Activated B cell treated with CpG ODN at 0.5 μM for 24 hours (primary cell): Measurements from ENCODE around the gene INHBC. TPM values are rescaled to one million over a fixed set of nuclear protein-coding genes. Genes with fewer than 3 reads are reported as not detected.

ENCODE experiments used
- ATAC-seq: fragments of 200-7000 bp; cut with Tn5 transposase; one replicate; pipeline ENCODE4 v1.10.0; 2021; ENCODE audit warnings: low read depth, mild to moderate bottlenecking, moderate library complexity
- CTCF ChIA-PET: fragments of 350-600 bp; sonication (Branson Sonifier 250); formaldehyde crosslinking; loops from one replicate; lab custom pipeline; 2021; ENCODE audit warnings: antibody characterized with exemption; lab: Charles Lee
- POLR2A ChIA-PET: fragments of 350-600 bp; sonication (Branson Sonifier 250); formaldehyde crosslinking; loops from one replicate; lab custom pipeline; 2021; ENCODE audit warnings: antibody characterized with exemption; lab: Charles Lee
- DNase-seq: peaks from one replicate; pipeline ENCODE4 v3.0.0; 2022
- H3K27ac Mint-ChIP-seq: one replicate; pipeline ENCODE4 v1.8.0; 2020; ENCODE audit warnings: mixed read lengths
- H3K27me3 Mint-ChIP-seq: one replicate; pipeline ENCODE4 v1.8.0; 2021; ENCODE audit warnings: mixed read lengths
- H3K36me3 Mint-ChIP-seq: one replicate; pipeline ENCODE4 v1.8.0; 2021; ENCODE audit warnings: low read depth, mixed read lengths
- H3K4me1 Mint-ChIP-seq: one replicate; pipeline ENCODE4 v1.8.0; 2021; ENCODE audit warnings: mixed read lengths
- H3K4me3 Mint-ChIP-seq: one replicate; pipeline ENCODE4 v1.8.0; 2020; ENCODE audit warnings: mild to moderate bottlenecking, mixed read lengths
- H3K9me3 Mint-ChIP-seq: one replicate; pipeline ENCODE4 v1.8.0; 2020; ENCODE audit warnings: mixed read lengths
- CTCF ChIP-seq: fragments of 200-600 bp; IDR thresholded peaks from one replicate; pipeline ENCODE4 v1.8.0; 2022; ENCODE audit warnings: antibody characterized with exemption, mild to moderate bottlenecking
- intact Hi-C: fragments of 100-400 bp; cut with micrococcal nuclease; formaldehyde crosslinking; loops from one replicate; pipeline ENCODE4 v1.15.1; 2024
- total RNA-seq: library from RNA; stranded (reverse); gene quantifications from 2 replicates; pipeline ENCODE4 v1.2.3, GENCODE V29; 2022

Gene INHBC
- total RNA-seq, 1 donor from 2014 or later = not detected

GRCh38 chr12:57475271-57476161 lies 40.9 kb downstream of the INHBC start:
- ATAC-seq (no peak), DNase-seq (no peak)
- H3K9me3 Mint-ChIP-seq = no peaks in the 10 kb centered on the region
- peak overlapping the region; percentile 100 for H3K27ac Mint-ChIP-seq
- no peaks in the 10 kb centered on the region for H3K27me3 Mint-ChIP-seq
- CTCF ChIA-PET = interaction anchor here (1.0 to 7.3 kb wide), 2 partner anchors 15 to 49 kb away, joined by 3 to 74 read pairs; partner anchors contain the start of gene GLI1
- peaks cover 37% of the 10 kb centered on the region for H3K36me3 Mint-ChIP-seq
- TF ChIP-seq CTCF = no peak
- POLR2A ChIA-PET = interaction anchor here (0.6 to 8.3 kb wide), 8 partner anchors 12 to 1300 kb away, joined by 3 to 133 read pairs (median 8); partner anchors contain the start of genes DCTN2, DDIT3, GLI1 and SHMT2
- peaks cover 72% of the 10 kb centered on the region for H3K4me1 Mint-ChIP-seq
- intact Hi-C loops = loop anchor here (1.0 to 5.0 kb wide), 3 partner anchors 146 to 372 kb away; partner anchors contain the start of genes CDK4 and CTDSP2
- H3K4me3 Mint-ChIP-seq = peak overlapping the region; percentile 93

- peaks cover 31% of the 10 kb centered on the region for H3K36me3 Mint-ChIP-seq
- ATAC-seq (peak; percentile 38), DNase-seq (peak; percentile 54)
- H3K9me3 Mint-ChIP-seq = no peaks in the 10 kb centered on the region
- ChIA-PET CTCF (interaction anchor here (1.0 to 7.3 kb wide), 3 partner anchors 10 to 48 kb away, joined by 3 to 74 read pairs (median 7); partner anchors contain the start of gene GLI1), POLR2A (interaction anchor here (0.5 to 8.3 kb wide), 17 partner anchors 10 to 1301 kb away, joined by 3 to 133 read pairs (median 3); partner anchors contain the start of genes DCTN2, DDIT3, GLI1 and INHBE)
- H3K27me3 Mint-ChIP-seq = no peaks in the 10 kb centered on the region
- no peak for TF ChIP-seq CTCF
- peak overlapping the region; percentile 93 for H3K4me3 Mint-ChIP-seq
- peaks cover 80% of the 10 kb centered on the region for H3K4me1 Mint-ChIP-seq
- H3K27ac Mint-ChIP-seq = peak overlapping the region; percentile 100
- intact Hi-C loops = loop anchor here (1.0 to 5.0 kb wide), 3 partner anchors 145 to 371 kb away; partner anchors contain the start of genes CDK4 and CTDSP2
Observed at GRCh38 chr12:57476162-57476992, 41.8 kb downstream of the INHBC start.

GRCh38 chr12:57476993-57477709 lies 42.6 kb downstream of the INHBC start:
- H3K36me3 Mint-ChIP-seq = peaks cover 24% of the 10 kb centered on the region
- no peak for DNase-seq
- ATAC-seq = no peak

More at GRCh38 chr12:57476993-57477709, 42.6 kb downstream of the INHBC start:
- intact Hi-C loops = loop anchor here (1.0 to 5.0 kb wide), 4 partner anchors 15 to 370 kb away; partner anchors contain the start of genes CDK4 and CTDSP2
- Mint-ChIP-seq H3K9me3 (no peaks in the 10 kb centered on the region), H3K27me3 (no peaks in the 10 kb centered on the region), H3K4me1 (peaks cover 86% of the 10 kb centered on the region), H3K27ac (peak overlapping the region; percentile 100), H3K4me3 (peak overlapping the region; percentile 93)
- POLR2A ChIA-PET = interaction anchor here (0.5 to 8.3 kb wide), 21 partner anchors 10 to 1463 kb away, joined by 3 to 133 read pairs (median 4); partner anchors contain the start of genes DCTN2, DDIT3, GLI1 and INHBE
- no peak for TF ChIP-seq CTCF
- CTCF ChIA-PET = interaction anchor here (0.6 to 7.3 kb wide), 5 partner anchors 9 to 837 kb away, joined by 3 to 74 read pairs (median 3); partner anchors contain the start of gene GLI1
